Activated CD8-positive, alpha-beta memory T cell treated with anti-CD3 and anti-CD28 coated beads for 24 hours (primary cell): ENCODE measurements around the gene STAT6.
"Not testable (repeated sequence)": the region's sequence is repeated elsewhere in the genome, so short reads cannot be mapped to it uniquely, and the experiment has no call there.

Experiments
- DNase-seq: peaks from one replicate; pipeline ENCODE4 v3.0.0-alpha.2; 2020

STAT6 gene

DNA sequence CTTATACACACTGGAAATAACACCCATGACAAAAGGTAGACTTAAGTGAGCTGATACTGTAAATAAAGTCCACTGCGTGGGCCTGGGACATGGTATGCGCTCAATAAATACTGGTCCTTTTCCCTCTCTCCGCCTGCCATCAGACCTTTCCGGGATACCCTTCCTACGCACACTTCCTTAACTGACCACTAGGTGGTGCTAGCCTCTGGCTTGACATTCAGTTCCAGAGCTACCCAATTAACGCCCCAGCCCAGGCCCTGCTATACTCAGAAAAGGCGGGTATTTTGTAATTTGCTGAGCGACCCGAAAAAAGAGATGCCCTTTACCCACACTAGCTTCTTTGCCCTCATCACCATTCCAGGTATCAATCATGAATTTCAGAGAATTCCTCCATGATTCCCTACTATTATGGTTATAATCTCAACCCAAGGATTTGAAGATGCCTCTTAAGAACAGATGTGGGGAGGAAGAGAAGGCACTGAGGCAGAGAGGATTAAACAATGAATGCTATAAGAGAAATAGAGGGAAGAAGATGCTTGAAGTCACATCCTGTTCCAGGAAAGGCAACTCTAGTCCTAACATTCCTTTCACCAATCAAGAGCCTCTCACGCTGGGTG is 13.2 kb upstream of the STAT6 start:
- peak; percentile 85 for DNase-seq

GRCh38 chr12:57123813-57124212 is 12.7 kb upstream of the STAT6 start:
- no peak for DNase-seq

GRCh38 chr12:57120718-57121117 is 9.6 kb upstream of the STAT6 start:
- DNase-seq, result not testable (repeated sequence)

GRCh38 chr12:57119294-57120085 is 8.3 kb upstream of the STAT6 start:
- no peak for DNase-seq

- DNase-seq, result no peak
These were observed 7.6 kb upstream of the STAT6 start for GRCh38 chr12:57118711-57119271.

DNA sequence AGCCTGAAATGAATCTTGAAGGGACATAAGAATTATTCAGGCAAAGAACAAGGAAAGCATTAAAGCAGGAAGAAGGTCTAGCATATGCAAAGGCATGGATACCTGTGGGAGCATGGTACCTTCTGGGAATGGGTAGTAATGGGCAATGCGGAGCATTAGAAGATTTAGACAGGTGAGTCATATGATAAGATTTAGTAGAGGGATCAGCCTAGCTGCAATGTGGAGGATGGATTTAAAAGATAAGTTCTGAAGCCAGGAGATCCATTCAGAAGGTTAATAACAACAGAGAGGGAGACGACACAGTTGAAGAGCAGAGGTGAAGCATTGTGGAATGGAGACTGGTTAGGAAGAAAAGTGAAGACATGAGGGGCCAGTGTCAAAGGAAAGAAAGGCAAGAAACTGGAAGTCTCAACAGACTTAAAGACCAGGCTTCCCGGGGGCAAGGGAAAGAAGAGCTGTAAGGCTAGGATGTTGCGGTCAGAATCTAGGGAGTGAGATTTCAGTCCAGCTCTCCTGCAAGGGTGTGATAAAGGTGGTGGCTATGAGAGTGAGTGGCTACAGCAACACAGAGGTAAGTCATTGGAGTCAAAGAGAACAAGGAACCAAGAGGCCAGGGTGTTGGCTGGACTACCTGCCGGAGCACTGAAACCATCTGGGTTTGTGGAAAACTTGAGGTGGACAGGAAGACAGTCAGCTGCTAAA is 5.6 kb upstream of the STAT6 start:
- DNase-seq, result no peak

DNA sequence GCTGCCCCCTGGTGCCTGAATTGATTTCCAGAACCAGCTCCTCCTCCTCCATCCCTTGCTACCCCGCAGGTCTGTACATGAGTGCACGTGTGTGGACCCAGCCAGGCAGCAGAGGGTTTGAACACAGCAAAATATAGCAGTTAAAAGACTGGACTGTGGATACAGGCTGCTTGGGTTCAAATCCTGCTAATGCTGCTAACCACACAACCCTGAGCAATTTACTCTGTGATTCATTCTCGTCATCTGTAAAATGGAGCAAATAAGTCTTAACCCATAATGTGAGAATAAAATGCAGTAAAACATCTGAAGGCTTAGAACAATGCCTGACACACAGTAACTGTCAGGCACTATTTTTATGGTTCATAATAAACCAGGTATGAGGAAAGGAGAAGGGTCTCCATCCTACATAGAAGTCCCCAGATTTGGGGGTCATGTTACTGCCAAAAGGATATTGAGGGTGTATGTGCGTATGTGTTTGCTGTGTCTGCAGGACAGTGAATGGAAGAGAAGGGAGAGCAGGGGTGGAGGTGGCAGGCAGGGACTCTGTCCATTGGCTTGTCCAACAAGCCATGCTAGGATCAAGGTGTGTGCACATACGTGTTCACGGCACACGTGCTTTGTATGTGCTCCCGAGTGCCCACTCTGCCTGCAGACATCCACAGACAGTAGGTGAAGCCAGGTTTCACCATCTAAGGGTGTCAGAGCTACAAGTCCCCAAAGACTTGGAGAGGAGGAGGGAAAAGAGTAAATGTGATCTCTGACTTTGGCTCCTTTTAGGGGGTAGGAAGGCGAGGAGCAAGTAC is 1.5 kb upstream of the STAT6 start:
- no peak for DNase-seq

- peak; percentile 88 for DNase-seq
These were observed 795 bp downstream of the STAT6 start for GRCh38 chr12:57110104-57111030.

DNA sequence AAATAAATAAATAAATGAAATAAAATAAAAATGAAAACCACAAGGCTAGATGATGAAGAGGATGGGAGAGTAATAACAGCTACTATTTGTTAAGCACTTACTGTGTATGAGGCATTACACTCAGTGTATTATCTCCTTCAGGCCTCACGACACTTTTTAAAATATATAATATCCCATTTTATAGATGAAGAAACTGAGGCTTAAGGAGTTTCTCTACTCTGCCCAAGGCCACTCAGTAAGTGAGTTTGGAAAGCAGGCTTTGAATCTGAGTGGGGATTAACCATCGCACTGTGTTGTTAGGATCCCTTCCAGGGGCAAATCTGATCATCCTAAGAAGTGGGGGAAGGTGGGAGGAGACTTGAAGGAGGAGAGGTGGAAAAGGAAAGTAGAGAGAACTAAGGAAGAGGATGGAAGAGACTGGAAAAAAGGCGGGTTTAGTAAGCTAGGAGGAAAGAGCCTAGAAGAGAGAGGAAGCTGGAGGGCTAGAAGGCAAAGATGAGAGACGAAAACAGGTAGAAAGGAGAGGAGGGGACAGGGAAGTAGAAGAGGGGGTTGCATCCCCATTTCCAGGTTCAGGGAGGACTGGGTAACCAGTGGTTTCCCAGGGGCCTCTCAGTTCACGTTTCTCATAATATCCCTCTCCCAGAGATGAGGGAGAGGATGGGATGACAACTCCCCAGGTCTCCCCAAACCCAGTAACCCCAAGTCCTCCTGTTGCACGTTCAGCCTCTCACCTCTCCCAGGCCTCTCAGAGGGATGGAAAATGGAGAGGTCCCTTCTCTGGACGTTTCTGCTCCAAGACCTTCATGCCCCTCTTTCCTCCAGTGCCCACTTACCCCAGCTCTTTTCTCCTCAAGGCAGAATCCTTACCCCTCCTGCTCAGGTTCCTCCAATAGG is 1.7 kb downstream of the STAT6 start:
- DNase-seq, result no peak

GRCh38 chr12:57107456-57108155 is 3.6 kb downstream of the STAT6 start:
- DNase-seq, result no peak

GRCh38 chr12:57106021-57106708 is 5.0 kb downstream of the STAT6 start:
- DNase-seq, result no peak

GRCh38 chr12:57105011-57105753 is 6.0 kb downstream of the STAT6 start:
- no peak for DNase-seq

DNA sequence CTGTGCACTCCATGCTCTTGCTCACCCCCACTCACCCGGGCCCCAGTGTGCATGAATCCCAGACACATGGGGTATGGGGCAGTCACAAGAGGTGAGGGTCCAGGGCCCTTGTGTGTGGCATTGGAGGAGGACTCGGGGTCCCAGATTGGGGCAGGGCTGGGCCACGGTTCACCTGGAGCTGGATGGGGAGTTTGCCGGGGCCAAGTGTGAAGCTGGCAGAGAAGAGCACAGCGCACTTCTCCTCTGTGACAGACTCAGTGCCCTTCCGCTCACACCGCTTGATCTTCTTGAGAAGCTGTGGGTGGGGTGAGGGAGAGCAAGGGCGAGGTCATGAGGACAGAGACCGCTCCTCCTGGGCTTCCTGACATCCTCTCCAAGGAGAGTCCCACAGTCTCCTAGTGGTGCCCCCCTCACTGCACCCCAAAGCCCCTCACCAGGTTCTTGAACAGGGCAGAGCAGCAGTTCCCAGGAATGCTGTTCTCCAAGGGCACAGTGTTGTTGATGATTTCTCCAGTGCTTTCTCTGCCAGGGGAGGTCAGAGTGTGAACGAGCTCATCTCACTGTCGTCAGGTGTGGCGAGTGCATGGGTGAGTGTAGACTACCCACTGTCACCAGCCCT is 6.8 kb downstream of the STAT6 start:
- no peak for DNase-seq

GRCh38 chr12:57103856-57104255 is 7.3 kb downstream of the STAT6 start:
- no peak for DNase-seq

DNA sequence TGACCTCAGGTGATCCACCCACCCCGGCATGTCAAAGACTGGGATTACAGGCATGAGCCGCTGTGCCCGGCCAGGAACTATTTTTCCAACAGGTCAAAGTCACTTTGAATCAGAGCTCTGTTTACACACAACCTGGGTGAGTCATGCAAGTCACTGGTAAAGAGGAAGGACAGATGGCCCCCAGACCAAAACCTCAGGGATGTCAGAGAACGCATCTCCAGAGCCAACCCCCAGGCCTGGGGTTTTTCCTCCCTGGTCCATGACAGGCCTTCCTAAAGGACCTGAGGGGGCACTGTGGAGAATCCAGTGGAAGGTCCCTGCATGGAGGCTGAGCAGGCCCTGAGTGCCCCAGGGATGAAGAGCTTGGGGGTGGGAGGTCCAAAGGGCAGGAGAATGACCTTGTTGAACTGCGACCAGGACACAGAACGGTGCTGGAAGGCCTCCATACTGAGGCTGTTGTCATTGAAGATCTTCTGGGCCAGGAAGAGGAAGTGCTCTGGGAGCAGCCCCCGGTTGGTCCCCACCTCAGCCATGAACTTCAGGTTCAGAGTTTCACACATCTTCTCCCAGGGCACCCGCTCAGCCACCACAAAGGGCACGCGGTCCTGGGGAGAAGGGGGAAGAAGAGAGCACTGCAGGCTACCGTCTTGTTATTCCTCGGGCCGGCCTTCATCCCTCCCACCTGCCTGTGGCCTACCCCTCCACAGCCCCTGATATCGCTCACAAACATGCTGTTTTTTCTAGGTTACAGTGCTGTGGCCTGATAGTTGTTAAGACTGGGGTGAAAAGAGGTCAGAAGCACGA is 9.1 kb downstream of the STAT6 start:
- DNase-seq, result no peak

- no peak for DNase-seq
These were observed 11.4 kb downstream of the STAT6 start for GRCh38 chr12:57099766-57100165.

DNA sequence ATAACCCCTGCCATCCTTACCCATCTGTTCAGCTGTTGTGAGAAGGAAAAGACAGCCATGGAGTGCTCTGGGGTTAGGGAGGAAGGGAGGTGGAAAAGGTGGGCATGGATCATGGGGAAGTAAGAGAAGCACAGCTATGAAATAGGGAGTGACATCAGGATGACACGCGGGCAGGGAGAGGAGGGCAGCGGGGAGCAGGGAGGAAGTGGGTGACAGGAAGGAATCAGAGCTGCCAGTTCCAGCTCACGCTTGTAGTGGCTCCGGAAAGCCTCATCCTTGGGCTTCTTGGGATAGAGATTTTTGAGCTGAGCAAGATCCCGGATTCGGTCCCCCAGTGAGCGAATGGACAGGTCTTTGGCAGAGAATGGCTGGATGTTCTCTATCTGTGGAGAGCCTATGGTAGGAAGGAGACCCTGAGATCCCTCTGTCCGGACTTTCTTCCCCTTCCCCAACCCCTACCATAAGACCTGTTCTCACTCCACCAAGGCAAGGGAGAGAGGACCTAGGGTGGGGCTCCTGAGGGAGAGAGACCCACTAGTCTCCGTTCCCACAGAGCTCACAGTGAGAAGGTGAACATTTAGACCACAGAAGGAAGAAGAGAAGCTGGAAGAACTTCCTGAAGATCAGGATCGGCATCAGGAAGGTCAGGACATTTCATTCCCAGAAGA is 12.0 kb downstream of the STAT6 start:
- no peak for DNase-seq
